Measurements from ENCODE around the gene ARID1B. TPM values are rescaled to one million over a fixed set of nuclear protein-coding genes. Genes with fewer than 3 reads are reported as not detected.

ARID1B gene
- total RNA-seq, 1 donor from 2014 or later = 18.5 TPM

DNA sequence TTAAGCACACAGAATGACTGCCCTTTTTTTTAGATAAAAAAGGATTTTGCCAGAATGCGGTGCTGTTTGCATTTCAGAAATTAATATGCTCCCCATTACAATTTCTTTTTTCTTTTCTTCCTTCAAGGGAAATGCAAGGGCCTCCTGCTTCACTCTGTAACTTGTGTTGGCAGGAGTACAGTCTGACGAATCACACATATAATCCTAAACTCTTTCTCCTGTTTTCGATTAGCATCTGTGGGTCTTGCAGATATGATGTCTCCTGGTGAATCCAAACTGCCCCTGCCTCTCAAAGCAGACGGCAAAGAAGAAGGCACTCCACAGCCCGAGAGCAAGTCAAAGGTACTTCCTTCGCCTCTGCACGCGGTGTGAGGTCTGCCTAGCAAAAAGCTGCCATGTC lies 396.6 kb downstream of the ARID1B start:
- TF ChIP-seq CTCF (conservative IDR thresholded peaks at IDR 0.05; ENCODE audit: low read depth, low read length) = no peak
- no peak overlapping the region for H3K4me3 ChIP-seq (ENCODE audit: low read depth, low read length)
- DNase-seq (ENCODE audit: low read depth) = no peak

GRCh38 chr6:157174731-157175130 lies 397.6 kb downstream of the ARID1B start:
- no peak for DNase-seq (ENCODE audit: low read depth)
- H3K4me3 ChIP-seq (ENCODE audit: low read depth, low read length) = no peak overlapping the region
- no peak for TF ChIP-seq CTCF (conservative IDR thresholded peaks at IDR 0.05; ENCODE audit: low read depth, low read length)

DNA sequence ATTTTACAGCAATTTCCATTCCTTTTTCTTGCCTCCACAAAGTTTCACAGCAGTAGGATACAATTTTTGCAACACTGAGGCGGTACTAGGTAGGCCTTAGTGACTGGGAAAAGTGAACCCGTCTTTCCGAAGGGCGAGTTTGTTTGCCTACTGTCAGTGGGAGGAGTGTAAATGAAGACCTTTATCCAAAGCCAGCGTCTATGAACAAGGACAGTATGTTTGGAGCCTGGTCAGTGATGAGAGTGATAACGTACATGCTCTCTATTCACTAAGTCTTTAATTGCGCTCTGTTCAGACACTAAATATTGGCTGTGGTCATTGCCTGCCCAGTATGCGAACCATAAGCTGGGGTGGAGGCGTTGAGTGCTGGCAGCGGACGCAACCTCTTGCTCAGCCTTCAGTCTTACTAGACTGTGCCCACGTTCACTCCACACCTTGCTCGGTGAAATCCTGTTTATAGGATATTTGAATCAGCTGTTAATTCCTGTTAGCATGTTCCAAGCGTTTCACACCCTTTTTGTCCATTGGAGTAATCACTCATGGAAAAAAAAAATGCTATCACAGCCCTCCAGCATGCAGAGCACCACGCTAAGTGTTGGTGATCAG lies 400.7 kb downstream of the ARID1B start:
- TF ChIP-seq CTCF (conservative IDR thresholded peaks at IDR 0.05; ENCODE audit: low read depth, low read length) = no peak
- no peak overlapping the region for H3K4me3 ChIP-seq (ENCODE audit: low read depth, low read length)

DNA sequence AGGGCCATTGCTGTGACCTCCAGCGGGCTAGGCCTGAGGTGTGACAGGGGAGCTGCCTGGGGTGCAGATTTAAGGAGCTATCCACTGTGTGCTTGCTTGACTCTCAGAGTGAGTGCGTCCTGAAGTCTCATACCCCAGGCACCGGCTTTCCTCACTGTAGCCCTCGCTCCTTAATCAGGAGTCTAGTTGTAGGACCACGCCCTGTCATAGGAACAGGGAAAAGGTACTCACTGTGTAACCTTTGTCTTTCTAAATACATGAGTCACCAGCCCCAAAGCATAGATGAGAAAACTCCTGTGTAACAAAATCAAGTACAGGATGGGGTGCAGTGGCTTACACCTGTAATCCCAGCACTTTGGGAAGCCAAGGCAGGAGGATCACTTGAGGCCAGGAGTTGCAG lies 404.5 kb downstream of the ARID1B start:
- no peak overlapping the region for H3K4me3 ChIP-seq (ENCODE audit: low read depth, low read length)
- no peak for TF ChIP-seq CTCF (conservative IDR thresholded peaks at IDR 0.05; ENCODE audit: low read depth, low read length)
- DNase-seq (ENCODE audit: low read depth) = no peak

More for the DNA sequence above, 400.7 kb downstream of the ARID1B start:
- no peak for DNase-seq (ENCODE audit: low read depth)

DNA sequence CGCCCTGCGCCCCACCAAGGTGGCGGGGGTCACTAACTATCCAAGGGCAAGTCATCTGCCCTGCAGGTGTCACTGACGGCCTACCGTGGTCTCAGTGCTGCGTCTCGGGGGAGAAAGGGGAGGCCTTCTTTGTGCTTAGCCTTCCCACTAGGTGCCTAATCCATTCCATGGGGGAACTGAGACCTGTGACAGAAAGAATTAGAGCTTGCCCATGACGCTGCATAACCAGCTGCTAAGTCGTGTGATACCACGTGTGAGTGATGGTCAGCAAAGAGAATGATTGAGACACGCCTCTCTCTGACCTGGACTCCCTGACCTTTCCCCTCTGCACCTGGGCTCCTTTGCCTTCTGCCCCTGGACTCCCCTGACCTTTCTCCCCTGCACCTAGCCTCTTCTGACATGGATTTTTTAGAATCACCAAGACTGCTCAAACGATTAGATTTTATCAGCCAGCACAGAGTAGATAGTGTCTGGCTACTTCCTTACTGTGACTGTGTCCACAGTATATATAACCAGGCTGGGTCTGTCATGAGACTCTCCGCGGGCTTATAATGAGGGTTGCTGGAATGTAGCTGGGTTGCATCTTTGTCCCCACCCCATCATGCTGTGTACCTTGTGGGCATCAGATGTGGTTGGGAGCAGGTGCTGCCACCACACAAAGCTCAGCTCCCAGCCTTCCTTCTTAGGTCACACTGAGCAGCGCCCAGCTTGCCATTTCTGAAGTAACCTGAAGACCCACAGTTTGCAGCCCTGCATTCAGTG lies 405.5 kb downstream of the ARID1B start:
- DNase-seq (ENCODE audit: low read depth) = no peak
- no peak overlapping the region for H3K4me3 ChIP-seq (ENCODE audit: low read depth, low read length)
- no peak for TF ChIP-seq CTCF (conservative IDR thresholded peaks at IDR 0.05; ENCODE audit: low read depth, low read length)

DNA sequence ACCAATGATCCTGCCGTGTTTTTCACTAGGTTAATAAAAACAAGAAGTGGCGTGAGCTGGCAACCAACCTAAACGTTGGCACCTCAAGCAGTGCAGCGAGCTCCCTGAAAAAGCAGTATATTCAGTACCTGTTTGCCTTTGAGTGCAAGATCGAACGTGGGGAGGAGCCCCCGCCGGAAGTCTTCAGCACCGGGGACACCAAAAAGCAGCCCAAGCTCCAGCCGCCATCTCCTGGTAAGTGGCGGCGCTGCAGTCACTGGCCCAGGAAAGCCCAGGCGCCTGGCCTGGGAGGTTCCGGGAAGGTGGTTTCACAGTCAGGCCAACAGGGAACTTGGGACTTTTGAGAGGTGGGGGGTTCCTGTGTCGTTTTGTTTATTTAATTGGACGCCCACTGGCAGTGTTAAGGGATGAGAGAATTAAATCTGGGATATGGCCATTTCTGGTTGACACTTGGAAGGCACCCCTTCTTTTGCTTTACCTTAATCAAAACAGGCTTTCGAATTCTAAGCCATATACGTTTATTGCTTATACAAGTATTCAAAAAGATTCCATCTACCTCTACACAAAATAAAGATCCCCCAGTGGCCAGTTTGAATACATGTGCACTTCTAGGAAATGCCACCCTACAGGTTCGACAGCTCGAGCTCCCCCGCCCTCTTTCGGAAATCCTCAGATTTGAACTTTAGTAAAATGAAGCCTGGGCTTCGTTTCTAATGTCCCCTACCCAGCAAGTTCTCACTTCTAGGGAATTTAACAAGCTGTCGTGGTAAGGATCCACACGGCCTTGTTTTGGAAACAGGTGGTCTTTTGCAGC lies 407.2 kb downstream of the ARID1B start:
- TF ChIP-seq CTCF (conservative IDR thresholded peaks at IDR 0.05; ENCODE audit: low read depth, low read length) = peak; percentile 93
- no peak for DNase-seq (ENCODE audit: low read depth)
- peak overlapping the region; percentile 21 for H3K4me3 ChIP-seq (ENCODE audit: low read depth, low read length)

All from epithelial cell of proximal tubule (primary cell).